GM23248 (cell line): ENCODE results near the gene PAK2.

Source experiments
- EZH2 ChIP-seq: fragments of 200-600 bp; sonication (generic); IDR thresholded peaks from 2 replicates; pipeline ENCODE4 v1.6.1; 2018; ENCODE audit warnings: antibody characterized with exemption, mild to moderate bottlenecking; ENCODE audit not compliant: insufficient read depth, poor library complexity, severe bottlenecking
- EZH2phosphoT487 ChIP-seq: fragments of 200-600 bp; sonication (generic); IDR thresholded peaks from 2 replicates; pipeline ENCODE4 v1.6.1; 2018; ENCODE audit warnings: antibody characterized with exemption, moderate library complexity, mild to moderate bottlenecking, low read depth; ENCODE audit not compliant: insufficient read depth

DNA sequence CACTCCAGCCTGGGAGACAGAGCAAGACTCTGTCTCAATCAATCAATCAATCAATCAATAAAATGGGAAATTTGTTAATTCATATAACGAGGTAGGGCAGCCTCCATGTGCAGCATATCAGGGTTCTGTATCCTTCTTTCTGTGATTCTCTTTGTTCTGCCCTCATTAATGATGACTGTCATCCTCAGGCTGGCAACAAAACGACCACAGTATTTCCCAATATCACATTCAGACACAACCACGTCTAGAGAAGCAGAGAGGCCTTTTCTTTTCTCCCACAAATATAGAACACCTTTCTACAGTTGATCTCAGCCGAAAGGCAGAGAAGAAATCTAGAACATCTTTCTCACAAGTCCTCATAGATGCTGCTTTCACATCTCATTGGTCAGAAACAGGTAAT lies 38.9 kb upstream of the PAK2 start:
- TF ChIP-seq EZH2phosphoT487: no peak
- TF ChIP-seq EZH2: no peak
